ENCODE results near the gene GPR135.

DNA sequence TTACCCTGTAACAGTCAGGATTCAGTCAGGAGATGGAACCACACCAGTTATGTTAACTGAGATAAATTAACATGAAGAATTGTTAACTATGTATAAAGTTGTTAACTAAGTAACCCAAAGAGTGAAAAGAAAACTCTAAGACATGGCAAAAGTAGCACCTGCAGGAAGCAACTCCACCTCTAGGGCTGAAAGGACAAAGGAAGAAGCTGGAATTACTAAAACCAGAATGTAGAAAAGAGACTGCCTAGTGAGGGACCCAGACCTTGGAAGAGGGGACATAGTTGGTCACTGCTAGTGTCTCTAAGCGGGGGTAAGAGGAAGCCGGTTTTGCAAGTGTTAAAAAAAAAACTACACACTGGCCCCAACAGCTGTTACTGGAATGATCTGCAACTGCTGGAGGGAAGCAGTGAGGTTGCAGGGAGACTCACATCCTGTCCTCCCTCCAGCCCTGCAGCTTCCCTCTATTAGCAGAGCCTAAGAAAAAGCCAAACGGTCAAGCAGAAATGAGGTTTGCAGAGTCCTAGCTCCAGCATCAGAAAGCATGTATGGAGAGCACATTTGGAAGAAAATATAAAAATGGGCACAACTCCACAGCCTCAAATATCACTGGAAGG lies 39.8 kb downstream of the GPR135 start:
- no peak for TF ChIP-seq POLR2A (IDR thresholded peaks at IDR 0.05)
- TF ChIP-seq, protein P1, sequence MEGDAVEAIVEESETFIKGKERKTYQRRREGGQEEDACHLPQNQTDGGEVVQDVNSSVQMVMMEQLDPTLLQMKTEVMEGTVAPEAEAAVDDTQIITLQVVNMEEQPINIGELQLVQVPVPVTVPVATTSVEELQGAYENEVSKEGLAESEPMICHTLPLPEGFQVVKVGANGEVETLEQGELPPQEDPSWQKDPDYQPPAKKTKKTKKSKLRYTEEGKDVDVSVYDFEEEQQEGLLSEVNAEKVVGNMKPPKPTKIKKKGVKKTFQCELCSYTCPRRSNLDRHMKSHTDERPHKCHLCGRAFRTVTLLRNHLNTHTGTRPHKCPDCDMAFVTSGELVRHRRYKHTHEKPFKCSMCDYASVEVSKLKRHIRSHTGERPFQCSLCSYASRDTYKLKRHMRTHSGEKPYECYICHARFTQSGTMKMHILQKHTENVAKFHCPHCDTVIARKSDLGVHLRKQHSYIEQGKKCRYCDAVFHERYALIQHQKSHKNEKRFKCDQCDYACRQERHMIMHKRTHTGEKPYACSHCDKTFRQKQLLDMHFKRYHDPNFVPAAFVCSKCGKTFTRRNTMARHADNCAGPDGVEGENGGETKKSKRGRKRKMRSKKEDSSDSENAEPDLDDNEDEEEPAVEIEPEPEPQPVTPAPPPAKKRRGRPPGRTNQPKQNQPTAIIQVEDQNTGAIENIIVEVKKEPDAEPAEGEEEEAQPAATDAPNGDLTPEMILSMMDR (IDR thresholded peaks at IDR 0.05) = no peak
